Measurements from ENCODE around the gene CD47. TPM values are rescaled to one million over a fixed set of nuclear protein-coding genes. Genes with fewer than 3 reads are reported as not detected.

The CD47 gene
- total and polyA plus RNA-seq, 8 donors: 15.9 to 154 (median 79.9) TPM

- no peaks in the 10 kb centered on the region for H3K9me3 ChIP-seq
- H3K27me3 ChIP-seq: no peaks in the 10 kb centered on the region
- peaks cover 0 to 48% (median 3%) of the 10 kb centered on the region in 4 donors for H3K4me1 ChIP-seq
- TF ChIP-seq POLR2A (IDR thresholded peaks at IDR 0.05) (no peak), EP300 (IDR thresholded peaks at IDR 0.05) (no peak), CTCF (IDR thresholded peaks at IDR 0.05) (no peak), POLR2AphosphoS5 (IDR thresholded peaks at IDR 0.05) (no peak)
- no peak overlapping the region for H3K27ac ChIP-seq
- WGBS, 5 donors: 64 to 96% (median 79%) methylated on average over 1 of the region's 1 CpG
- intact Hi-C loops (cut with DNase I; ENCODE audit: low total_unique reads): no loop called here
- no peak for DNase-seq
- H3K36me3 ChIP-seq: peaks cover 0 to 27% (median 13%) of the 10 kb centered on the region in 4 donors
- no peak overlapping the region for H3K4me3 ChIP-seq
Observed at GRCh38 chr3:108079043-108079442, 11.8 kb downstream of the CD47 start.

- Histone ChIP-seq H3K27ac (no peak overlapping the region), H3K4me3 (no peak overlapping the region), H3K36me3 (peaks cover 0 to 34% (median 13%) of the 10 kb centered on the region in 4 donors), H3K4me1 (peaks cover 0 to 28% (median 2%) of the 10 kb centered on the region in 4 donors), H3K9me3 (no peaks in the 10 kb centered on the region), H3K27me3 (no peaks in the 10 kb centered on the region)
- no peak for DNase-seq
- 64 to 76% (median 67%) methylated on average over 2 of the region's 2 CpGs for WGBS, 5 donors
- intact Hi-C loops (cut with DNase I; ENCODE audit: low total_unique reads): no loop called here
- TF ChIP-seq POLR2AphosphoS5 (IDR thresholded peaks at IDR 0.05) (no peak), POLR2A (IDR thresholded peaks at IDR 0.05) (no peak), CTCF (IDR thresholded peaks at IDR 0.05) (no peak), EP300 (IDR thresholded peaks at IDR 0.05) (no peak)
Observed at GRCh38 chr3:108076564-108076963, 14.3 kb downstream of the CD47 start.

- 86 to 93% (median 88%) methylated on average over 5 of the region's 5 CpGs for WGBS, 5 donors
- Histone ChIP-seq H3K4me1 (peaks cover 0 to 8% (median 0%) of the 10 kb centered on the region in 4 donors), H3K36me3 (peaks cover 6 to 39% (median 19%) of the 10 kb centered on the region in 4 donors), H3K27ac (no peak overlapping the region), H3K27me3 (no peaks in the 10 kb centered on the region), H3K9me3 (no peaks in the 10 kb centered on the region), H3K4me3 (no peak overlapping the region)
- intact Hi-C loops (cut with DNase I; ENCODE audit: low total_unique reads): no loop called here
- no peak for DNase-seq
- no peak for TF ChIP-seq EP300 (IDR thresholded peaks at IDR 0.05)
- TF ChIP-seq CTCF (IDR thresholded peaks at IDR 0.05): no peak
- TF ChIP-seq POLR2AphosphoS5 (IDR thresholded peaks at IDR 0.05): no peak
- TF ChIP-seq POLR2A (IDR thresholded peaks at IDR 0.05): no peak
Observed at GRCh38 chr3:108073764-108074431, 16.9 kb downstream of the CD47 start.

GRCh38 chr3:108071368-108071767, 19.5 kb downstream of the CD47 start:
- Histone ChIP-seq H3K27me3 (no peaks in the 10 kb centered on the region), H3K4me3 (no peak overlapping the region), H3K4me1 (peaks cover 7 to 19% (median 14%) of the 10 kb centered on the region in 4 donors), H3K36me3 (peaks cover 6 to 37% (median 17%) of the 10 kb centered on the region in 4 donors), H3K9me3 (no peaks in the 10 kb centered on the region), H3K27ac (no peak overlapping the region)
- intact Hi-C loops (cut with DNase I; ENCODE audit: low total_unique reads): no loop called here
- WGBS, 5 donors: 87 to 94% (median 91%) methylated on average over 3 of the region's 3 CpGs
- no peak for TF ChIP-seq POLR2AphosphoS5 (IDR thresholded peaks at IDR 0.05)
- no peak for DNase-seq

GRCh38 chr3:108070356-108070755, 20.5 kb downstream of the CD47 start:
- intact Hi-C loops (cut with DNase I; ENCODE audit: low total_unique reads): no loop called here
- Histone ChIP-seq H3K27ac (no peak overlapping the region), H3K4me3 (no peak overlapping the region), H3K27me3 (no peaks in the 10 kb centered on the region), H3K36me3 (peaks cover 6 to 38% (median 17%) of the 10 kb centered on the region in 4 donors), H3K4me1 (peaks cover 7 to 18% (median 14%) of the 10 kb centered on the region in 4 donors), H3K9me3 (no peaks in the 10 kb centered on the region)
- TF ChIP-seq POLR2A (IDR thresholded peaks at IDR 0.05): no peak
- no peak for DNase-seq
- 71 to 78% (median 77%) methylated on average over 6 of the region's 6 CpGs for WGBS, 5 donors

All from stomach (tissue), 9 donors.